Stimulated activated CD8-positive, alpha-beta memory T cell treated with anti-CD3 and anti-CD28 coated beads, Interleukin-15, amount 100 ng/mL, for 24 hours (primary cell): Measurements from ENCODE around the gene ATP2B2.

ENCODE experiments used
- DNase-seq: peaks from one replicate; pipeline ENCODE4 v3.0.0-alpha.2; 2020; ENCODE audit warnings: low read depth

The ATP2B2 gene

GRCh38 chr3:10469441-10470119 lies 35.8 kb downstream of the ATP2B2 start:
- DNase-seq, result no peak

GRCh38 chr3:10468613-10469354 lies 36.6 kb downstream of the ATP2B2 start:
- no peak for DNase-seq

GRCh38 chr3:10467904-10468612 lies 37.3 kb downstream of the ATP2B2 start:
- DNase-seq, result no peak

GRCh38 chr3:10467204-10467603 lies 38.2 kb downstream of the ATP2B2 start:
- DNase-seq, result no peak

GRCh38 chr3:10466186-10466585 lies 39.2 kb downstream of the ATP2B2 start:
- DNase-seq, result no peak

GRCh38 chr3:10465161-10465560 lies 40.2 kb downstream of the ATP2B2 start:
- DNase-seq, result no peak

GRCh38 chr3:10463533-10464434 lies 41.6 kb downstream of the ATP2B2 start:
- no peak for DNase-seq

GRCh38 chr3:10462641-10463532 lies 42.5 kb downstream of the ATP2B2 start:
- DNase-seq, result no peak

- no peak for DNase-seq
These were observed 44.3 kb downstream of the ATP2B2 start for GRCh38 chr3:10460951-10461545.

- no peak for DNase-seq
These were observed 45.2 kb downstream of the ATP2B2 start for GRCh38 chr3:10459954-10460754.

- no peak for DNase-seq
These were observed 47.8 kb downstream of the ATP2B2 start for GRCh38 chr3:10457560-10457959.

- no peak for DNase-seq
These were observed 48.4 kb downstream of the ATP2B2 start for GRCh38 chr3:10456981-10457380.

- DNase-seq, result no peak
These were observed 49.9 kb downstream of the ATP2B2 start for GRCh38 chr3:10455545-10455914.

- no peak for DNase-seq
These were observed 50.4 kb downstream of the ATP2B2 start for GRCh38 chr3:10454907-10455544.

GRCh38 chr3:10453431-10454163 lies 51.8 kb downstream of the ATP2B2 start:
- no peak for DNase-seq

- DNase-seq, result no peak
These were observed 54.6 kb downstream of the ATP2B2 start for GRCh38 chr3:10450494-10451440.

GRCh38 chr3:10449436-10449835 lies 56.0 kb downstream of the ATP2B2 start:
- no peak for DNase-seq
